NCI-H748 (cell line): ENCODE measurements around the gene CORIN.
A peak's percentile ranks its signal among the peaks of the same experiment; 100 is the strongest.

Experiments used
- DNase-seq: peaks from one replicate; lab custom pipeline; 2025; ENCODE audit not compliant: unreplicated experiment; lab: John Stamatoyannopoulos, UW

CORIN gene

GRCh38 chr4:47646372-47646771, 191.5 kb downstream of the CORIN start:
- DNase-seq, result no peak

GRCh38 chr4:47643845-47644244, 194.0 kb downstream of the CORIN start:
- no peak for DNase-seq

GRCh38 chr4:47642985-47643760, 194.7 kb downstream of the CORIN start:
- no peak for DNase-seq

- no peak for DNase-seq
Measured at GRCh38 chr4:47642191-47642830, 195.6 kb downstream of the CORIN start.

- DNase-seq, result no peak
Measured at GRCh38 chr4:47641755-47642154, 196.1 kb downstream of the CORIN start.

- DNase-seq, result no peak
Measured at GRCh38 chr4:47640911-47641310, 197.0 kb downstream of the CORIN start.

GRCh38 chr4:47639531-47639930, 198.3 kb downstream of the CORIN start:
- no peak for DNase-seq

GRCh38 chr4:47631161-47631560, 206.7 kb downstream of the CORIN start:
- peak; percentile 27 for DNase-seq

- DNase-seq, result no peak
Measured at GRCh38 chr4:47624031-47624441, 213.8 kb downstream of the CORIN start.

GRCh38 chr4:47621181-47621580, 216.7 kb downstream of the CORIN start:
- DNase-seq, result no peak

GRCh38 chr4:47619691-47620090, 218.2 kb downstream of the CORIN start:
- no peak for DNase-seq

GRCh38 chr4:47617607-47618006, 220.3 kb downstream of the CORIN start:
- no peak for DNase-seq

- no peak for DNase-seq
Measured at GRCh38 chr4:47615385-47615784, 222.5 kb downstream of the CORIN start.

- no peak for DNase-seq
Measured at GRCh38 chr4:47612116-47613023, 225.5 kb downstream of the CORIN start.

GRCh38 chr4:47606482-47606881, 231.4 kb downstream of the CORIN start:
- DNase-seq, result no peak

- no peak for DNase-seq
Measured at GRCh38 chr4:47598896-47599295, 239.0 kb downstream of the CORIN start.

GRCh38 chr4:47598320-47598719, 239.5 kb downstream of the CORIN start:
- DNase-seq, result no peak

- no peak for DNase-seq
Measured at GRCh38 chr4:47597696-47598095, 240.2 kb downstream of the CORIN start.

GRCh38 chr4:47590325-47590724, 247.5 kb downstream of the CORIN start:
- DNase-seq, result no peak

- DNase-seq, result no peak
Measured at GRCh38 chr4:47579235-47579634, 258.6 kb downstream of the CORIN start.

GRCh38 chr4:47577779-47578553, 259.9 kb downstream of the CORIN start:
- no peak for DNase-seq
